Muscle of leg (tissue), 11 donors: Measurements from ENCODE around the gene SNX32. TPM values are rescaled to one million over a fixed set of nuclear protein-coding genes. Genes with fewer than 3 reads are reported as not detected.

Source experiments
- DNase-seq: peaks from one replicate; pipeline ENCODE4 v3.0.0; 2013
- H3K27ac ChIP-seq: one replicate; pipeline ENCODE4 v1.5.1; 2013; ENCODE audit warnings: mild to moderate bottlenecking, low read length, control low read depth
- H3K27me3 ChIP-seq: one replicate; pipeline ENCODE4 v1.6.1; 2013; ENCODE audit warnings: low read length; ENCODE audit not compliant: control insufficient read depth, insufficient read depth
- H3K36me3 ChIP-seq: one replicate; pipeline ENCODE4 v1.6.1; 2013; ENCODE audit warnings: low read length; ENCODE audit not compliant: control insufficient read depth, insufficient read depth
- H3K4me1 ChIP-seq: one replicate; pipeline ENCODE4 v1.6.1; 2013; ENCODE audit warnings: low read length; ENCODE audit not compliant: control insufficient read depth, insufficient read depth
- H3K4me3 ChIP-seq: one replicate; pipeline ENCODE4 v1.5.1; 2013; ENCODE audit warnings: low read length, control low read depth
- H3K9me3 ChIP-seq: replicated peaks from 2 replicates; pipeline ENCODE4 v1.6.1; 2013; ENCODE audit warnings: low read depth, low read length; ENCODE audit not compliant: control insufficient read depth
- WGBS: methylation state at CpG from one replicate; pipeline ENCODE4 v1.1.5; 2013; ENCODE audit warnings: missing lambda C conversion rate; ENCODE audit not compliant: insufficient coverage; 5-methylcytosine and 5-hydroxymethylcytosine counted together
- polyA plus RNA-seq, 8 donors: library from polyadenylated mRNA; unstranded; fragments of 120-200 nt; gene quantifications; one replicate each; pipeline versions ENCODE4 v1.2.1 to v1.2.3, GENCODE V29; 2013; ENCODE audit warnings: inconsistent platforms in 1 of 8, low replicate concordance in 1 of 8; ENCODE audit not compliant: insufficient read length in 8 of 8, insufficient read depth in 1 of 8
- total RNA-seq: library from RNA; stranded (reverse); fragments of 120-200 nt; gene quantifications from one replicate; pipeline ENCODE4 v1.2.4, GENCODE V29; 2013

SNX32 gene
- total and polyA plus RNA-seq, 9 donors, result 0.98 to 2.6 (median 1.5) TPM

- peaks cover 4% of the 10 kb centered on the region for H3K9me3 ChIP-seq
- WGBS, result 65% methylated on average over 14 of the region's 20 CpGs
- no peak overlapping the region for H3K4me3 ChIP-seq
- no peaks in the 10 kb centered on the region for H3K27me3 ChIP-seq
- DNase-seq, result peak; percentile 9
- H3K36me3 ChIP-seq, result peaks cover 43% of the 10 kb centered on the region
- H3K4me1 ChIP-seq, result no peaks in the 10 kb centered on the region
- no peak overlapping the region for H3K27ac ChIP-seq
Observed at GRCh38 chr11:65850217-65851082, 16.7 kb downstream of the SNX32 start.

- Histone ChIP-seq H3K27me3 (no peaks in the 10 kb centered on the region), H3K9me3 (peaks cover 4% of the 10 kb centered on the region), H3K27ac (no peak overlapping the region), H3K4me3 (no peak overlapping the region), H3K36me3 (peaks cover 50% of the 10 kb centered on the region), H3K4me1 (peaks cover 3% of the 10 kb centered on the region)
- 100% methylated on average over 1 of the region's 14 CpGs for WGBS
- DNase-seq, result peak; percentile 7
Observed at GRCh38 chr11:65851083-65851579, 17.4 kb downstream of the SNX32 start.

GRCh38 chr11:65851811-65852507, 18.2 kb downstream of the SNX32 start:
- Histone ChIP-seq H3K36me3 (peaks cover 58% of the 10 kb centered on the region), H3K4me1 (peaks cover 10% of the 10 kb centered on the region), H3K4me3 (no peak overlapping the region), H3K27me3 (no peaks in the 10 kb centered on the region), H3K9me3 (peaks cover 4% of the 10 kb centered on the region), H3K27ac (no peak overlapping the region)
- 97% methylated on average over 5 of the region's 10 CpGs for WGBS
- peak; percentile 8 for DNase-seq

GRCh38 chr11:65852508-65853245, 18.9 kb downstream of the SNX32 start:
- peaks cover 4% of the 10 kb centered on the region for H3K9me3 ChIP-seq
- no peak overlapping the region for H3K27ac ChIP-seq
- peaks cover 58% of the 10 kb centered on the region for H3K36me3 ChIP-seq
- DNase-seq, result peak; percentile 11
- peaks cover 10% of the 10 kb centered on the region for H3K4me1 ChIP-seq
- no peaks in the 10 kb centered on the region for H3K27me3 ChIP-seq
- H3K4me3 ChIP-seq, result no peak overlapping the region
- WGBS, result 92% methylated on average over 29 of the region's 33 CpGs

GRCh38 chr11:65853246-65853979, 19.6 kb downstream of the SNX32 start:
- H3K27ac ChIP-seq, result no peak overlapping the region
- no peak for DNase-seq
- no peak overlapping the region for H3K4me3 ChIP-seq
- peaks cover 58% of the 10 kb centered on the region for H3K36me3 ChIP-seq
- no peaks in the 10 kb centered on the region for H3K27me3 ChIP-seq
- WGBS, result 90% methylated on average over 5 of the region's 6 CpGs
- H3K9me3 ChIP-seq, result peaks cover 4% of the 10 kb centered on the region
- peaks cover 10% of the 10 kb centered on the region for H3K4me1 ChIP-seq

GRCh38 chr11:65854161-65854592, 20.4 kb downstream of the SNX32 start:
- Histone ChIP-seq H3K36me3 (peaks cover 58% of the 10 kb centered on the region), H3K4me1 (peaks cover 18% of the 10 kb centered on the region), H3K9me3 (peaks cover 4% of the 10 kb centered on the region), H3K27ac (no peak overlapping the region), H3K4me3 (no peak overlapping the region), H3K27me3 (no peaks in the 10 kb centered on the region)
- 93% methylated on average over 4 of the region's 4 CpGs for WGBS
- DNase-seq, result peak; percentile 2

- peak; percentile 8 for DNase-seq
- H3K4me3 ChIP-seq, result no peak overlapping the region
- 77% methylated on average over 12 of the region's 15 CpGs for WGBS
Observed at GRCh38 chr11:65854852-65855837, 21.4 kb downstream of the SNX32 start.

GRCh38 chr11:65855927-65856363, 22.2 kb downstream of the SNX32 start:
- no peaks in the 10 kb centered on the region for H3K27me3 ChIP-seq
- H3K4me3 ChIP-seq, result no peak overlapping the region
- peaks cover 29% of the 10 kb centered on the region for H3K4me1 ChIP-seq
- peaks cover 58% of the 10 kb centered on the region for H3K36me3 ChIP-seq
- peaks cover 4% of the 10 kb centered on the region for H3K9me3 ChIP-seq
- H3K27ac ChIP-seq, result no peak overlapping the region
- peak; percentile 15 for DNase-seq
- 90% methylated on average over 10 of the region's 15 CpGs for WGBS

More at GRCh38 chr11:65854852-65855837, 21.4 kb downstream of the SNX32 start:
- Histone ChIP-seq H3K27me3 (no peaks in the 10 kb centered on the region), H3K27ac (no peak overlapping the region), H3K9me3 (peaks cover 4% of the 10 kb centered on the region), H3K36me3 (peaks cover 58% of the 10 kb centered on the region), H3K4me1 (peaks cover 27% of the 10 kb centered on the region)
